T-helper 1 cell treated with Interleukin-12 subunit alpha and Interleukin-12 subunit beta and Interleukin-4 antibody, amounts not matched to agents 30 μg/mL and 1 μg/mL, for 36 hours (primary cell): Measurements from ENCODE around the gene MTCH2.

Source experiments
- H3K27ac Mint-ChIP-seq: one replicate; pipeline ENCODE4 v1.8.0; 2021; ENCODE audit warnings: mild to moderate bottlenecking, mixed read lengths
- H3K27me3 Mint-ChIP-seq: one replicate; pipeline ENCODE4 v1.8.0; 2021; ENCODE audit warnings: low read depth, mixed read lengths
- H3K36me3 Mint-ChIP-seq: one replicate; pipeline ENCODE4 v1.8.0; 2021; ENCODE audit warnings: low read depth, mixed read lengths
- H3K4me1 Mint-ChIP-seq: one replicate; pipeline ENCODE4 v1.8.0; 2021; ENCODE audit warnings: low read depth, mixed read lengths
- H3K4me3 Mint-ChIP-seq: one replicate; pipeline ENCODE4 v1.8.0; 2021; ENCODE audit warnings: mild to moderate bottlenecking, moderate library complexity, mixed read lengths
- H3K9me3 Mint-ChIP-seq: one replicate; pipeline ENCODE4 v1.8.0; 2021; ENCODE audit warnings: mixed read lengths

The MTCH2 gene

DNA sequence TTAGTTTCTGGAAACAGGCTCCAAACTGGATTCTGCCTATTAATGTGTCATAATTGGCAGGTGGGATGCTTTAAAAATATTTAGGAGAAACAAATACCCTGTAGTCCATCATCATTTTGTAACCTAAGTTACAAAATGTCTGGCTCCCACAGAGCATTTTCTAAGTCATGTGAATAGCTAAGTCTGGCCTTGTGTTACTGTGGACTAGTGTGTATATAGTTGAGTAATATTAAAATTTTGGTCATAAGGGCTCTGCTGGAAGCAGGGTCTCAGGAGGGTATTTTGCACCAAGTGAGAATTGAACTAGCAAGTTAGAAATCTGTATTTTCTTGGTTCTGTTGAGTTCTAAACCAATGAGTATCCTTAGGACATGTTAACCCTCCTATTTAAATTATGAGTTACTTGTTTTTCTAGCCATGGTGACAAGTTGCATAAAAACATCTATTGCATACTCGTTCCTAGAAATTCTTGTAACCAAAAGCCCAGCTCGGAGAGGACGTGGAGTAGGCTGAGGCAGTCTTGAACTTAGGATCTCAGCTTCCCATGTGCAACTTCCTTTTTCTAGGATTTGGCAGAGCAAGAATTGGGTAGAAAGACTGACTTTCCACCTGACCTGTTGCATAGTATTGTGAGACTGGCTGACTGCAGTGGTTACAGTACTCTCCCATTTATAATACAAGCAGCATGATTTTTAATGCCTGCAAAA, 71.6 kb downstream of the MTCH2 start:
- Mint-ChIP-seq H3K27ac (no peak overlapping the region), H3K4me3 (no peak overlapping the region), H3K4me1 (peaks cover 15% of the 10 kb centered on the region), H3K9me3 (no peaks in the 10 kb centered on the region), H3K27me3 (no peaks in the 10 kb centered on the region), H3K36me3 (peaks cover 36% of the 10 kb centered on the region)

DNA sequence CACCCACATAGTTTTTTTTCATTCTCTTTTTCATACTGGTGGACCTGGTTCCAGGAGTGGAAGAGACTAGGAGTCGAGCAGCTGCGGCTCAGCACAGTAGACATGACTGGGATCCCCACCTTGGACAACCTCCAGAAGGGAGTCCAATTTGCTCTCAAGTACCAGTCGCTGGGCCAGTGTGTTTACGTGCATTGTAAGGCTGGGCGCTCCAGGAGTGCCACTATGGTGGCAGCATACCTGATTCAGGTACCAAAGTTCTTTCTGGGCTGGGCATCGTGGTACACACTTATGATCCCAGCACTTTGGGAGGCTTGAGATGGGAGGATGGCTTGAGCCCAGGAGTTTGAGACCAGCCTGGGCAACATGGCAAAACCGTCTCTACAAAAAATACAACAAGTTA, 72.7 kb downstream of the MTCH2 start:
- H3K36me3 Mint-ChIP-seq, result peaks cover 33% of the 10 kb centered on the region
- no peaks in the 10 kb centered on the region for H3K27me3 Mint-ChIP-seq
- no peak overlapping the region for H3K27ac Mint-ChIP-seq
- peaks cover 14% of the 10 kb centered on the region for H3K4me1 Mint-ChIP-seq
- no peak overlapping the region for H3K4me3 Mint-ChIP-seq
- no peaks in the 10 kb centered on the region for H3K9me3 Mint-ChIP-seq
